Measurements from ENCODE around the gene ILF2.
A peak's percentile ranks its signal among the peaks of the same experiment; 100 is the strongest.
"Not testable (repeated sequence)": the region's sequence is repeated elsewhere in the genome, so short reads cannot be mapped to it uniquely, and the experiment has no call there.

The ILF2 gene

GRCh38 chr1:153670859-153671627, at the start of gene ILF2:
ILF2 (minus strand) TSS chr1:153670993; CDS start chr1:153670922, 71 bp downstream.
- H3K36me3 ChIP-seq (replicated peaks): peaks cover 34% of the 10 kb centered on the region
- in situ Hi-C loops (cut with HindIII; ENCODE audit: low pct_ligation_motif_present, low sequenced_read_pairs): no loop called here
- TF ChIP-seq CTCF (IDR thresholded peaks at IDR 0.05; ENCODE audit: low read depth, low read length, missing control alignments): no peak
- peak; percentile 100 for DNase-seq
- H3K27me3 ChIP-seq (replicated peaks): no peaks in the 10 kb centered on the region
- peak within 1 kb of the TSS; percentile 94 for H3K4me3 ChIP-seq (ENCODE audit: low read depth, low read length)
- H3K27ac ChIP-seq: peak within 1 kb of the TSS; percentile 66

- no peaks in the 10 kb centered on the region for H3K27me3 ChIP-seq (replicated peaks)
- in situ Hi-C loops (cut with HindIII; ENCODE audit: low pct_ligation_motif_present, low sequenced_read_pairs): no loop called here
- no peak overlapping the region for H3K27ac ChIP-seq
- TF ChIP-seq CTCF (IDR thresholded peaks at IDR 0.05; ENCODE audit: low read depth, low read length, missing control alignments): no peak
- H3K36me3 ChIP-seq (replicated peaks): no peaks in the 10 kb centered on the region
- H3K4me3 ChIP-seq (ENCODE audit: low read depth, low read length): no peak overlapping the region
- no peak for DNase-seq
Observed at GRCh38 chr1:153717330-153717729, 46.5 kb upstream of the ILF2 start.

GRCh38 chr1:153716211-153716610, 45.4 kb upstream of the ILF2 start:
- H3K27ac ChIP-seq; H3K27me3 ChIP-seq (replicated peaks); in situ Hi-C loops (cut with HindIII; ENCODE audit: low pct_ligation_motif_present, low sequenced_read_pairs); H3K36me3 ChIP-seq (replicated peaks); DNase-seq; H3K4me3 ChIP-seq (ENCODE audit: low read depth, low read length): not testable (repeated sequence)

GRCh38 chr1:153711026-153711425, 40.2 kb upstream of the ILF2 start:
- no peak overlapping the region for H3K27ac ChIP-seq
- in situ Hi-C loops (cut with HindIII; ENCODE audit: low pct_ligation_motif_present, low sequenced_read_pairs): no loop called here
- no peak for TF ChIP-seq CTCF (IDR thresholded peaks at IDR 0.05; ENCODE audit: low read depth, low read length, missing control alignments)
- no peaks in the 10 kb centered on the region for H3K36me3 ChIP-seq (replicated peaks)
- DNase-seq: no peak
- no peaks in the 10 kb centered on the region for H3K27me3 ChIP-seq (replicated peaks)
- H3K4me3 ChIP-seq (ENCODE audit: low read depth, low read length): no peak overlapping the region

GRCh38 chr1:153705484-153705883, 34.7 kb upstream of the ILF2 start:
- Histone ChIP-seq H3K27me3 (replicated peaks) (no peaks in the 10 kb centered on the region), H3K36me3 (replicated peaks) (no peaks in the 10 kb centered on the region), H3K4me3 (ENCODE audit: low read depth, low read length) (no peak overlapping the region), H3K27ac (no peak overlapping the region)
- DNase-seq: no peak
- no peak for TF ChIP-seq CTCF (IDR thresholded peaks at IDR 0.05; ENCODE audit: low read depth, low read length, missing control alignments)
- in situ Hi-C loops (cut with HindIII; ENCODE audit: low pct_ligation_motif_present, low sequenced_read_pairs): no loop called here

GRCh38 chr1:153699768-153700167, 29.0 kb upstream of the ILF2 start:
- H3K27me3 ChIP-seq (replicated peaks): no peaks in the 10 kb centered on the region
- no peaks in the 10 kb centered on the region for H3K36me3 ChIP-seq (replicated peaks)
- no peak for DNase-seq
- no peak for TF ChIP-seq CTCF (IDR thresholded peaks at IDR 0.05; ENCODE audit: low read depth, low read length, missing control alignments)
- no peak overlapping the region for H3K27ac ChIP-seq
- no peak overlapping the region for H3K4me3 ChIP-seq (ENCODE audit: low read depth, low read length)
- in situ Hi-C loops (cut with HindIII; ENCODE audit: low pct_ligation_motif_present, low sequenced_read_pairs): no loop called here
